ENCODE measurements around the gene LRRFIP1.
A peak's percentile ranks its signal among the peaks of the same experiment; 100 is the strongest.
"Not testable (repeated sequence)": the region's sequence is repeated elsewhere in the genome, so short reads cannot be mapped to it uniquely, and the experiment has no call there.

Gene LRRFIP1, protein sequence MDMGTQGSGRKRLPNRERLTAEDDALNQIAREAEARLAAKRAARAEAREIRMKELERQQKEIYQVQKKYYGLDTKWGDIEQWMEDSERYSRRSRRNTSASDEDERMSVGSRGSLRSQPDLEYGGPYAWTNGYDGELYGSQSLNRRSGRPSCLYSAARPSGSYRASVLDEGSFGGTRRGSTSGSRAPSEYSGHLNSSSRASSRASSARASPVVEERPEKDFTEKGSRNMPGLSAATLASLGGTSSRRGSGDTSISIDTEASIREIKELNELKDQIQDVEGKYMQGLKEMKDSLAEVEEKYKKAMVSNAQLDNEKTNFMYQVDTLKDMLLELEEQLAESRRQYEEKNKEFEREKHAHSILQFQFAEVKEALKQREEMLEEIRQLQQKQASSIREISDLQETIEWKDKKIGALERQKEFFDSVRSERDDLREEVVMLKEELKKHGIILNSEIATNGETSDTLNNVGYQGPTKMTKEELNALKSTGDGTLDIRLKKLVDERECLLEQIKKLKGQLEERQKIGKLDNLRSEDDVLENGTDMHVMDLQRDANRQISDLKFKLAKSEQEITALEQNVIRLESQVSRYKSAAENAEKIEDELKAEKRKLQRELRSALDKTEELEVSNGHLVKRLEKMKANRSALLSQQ

DNA sequence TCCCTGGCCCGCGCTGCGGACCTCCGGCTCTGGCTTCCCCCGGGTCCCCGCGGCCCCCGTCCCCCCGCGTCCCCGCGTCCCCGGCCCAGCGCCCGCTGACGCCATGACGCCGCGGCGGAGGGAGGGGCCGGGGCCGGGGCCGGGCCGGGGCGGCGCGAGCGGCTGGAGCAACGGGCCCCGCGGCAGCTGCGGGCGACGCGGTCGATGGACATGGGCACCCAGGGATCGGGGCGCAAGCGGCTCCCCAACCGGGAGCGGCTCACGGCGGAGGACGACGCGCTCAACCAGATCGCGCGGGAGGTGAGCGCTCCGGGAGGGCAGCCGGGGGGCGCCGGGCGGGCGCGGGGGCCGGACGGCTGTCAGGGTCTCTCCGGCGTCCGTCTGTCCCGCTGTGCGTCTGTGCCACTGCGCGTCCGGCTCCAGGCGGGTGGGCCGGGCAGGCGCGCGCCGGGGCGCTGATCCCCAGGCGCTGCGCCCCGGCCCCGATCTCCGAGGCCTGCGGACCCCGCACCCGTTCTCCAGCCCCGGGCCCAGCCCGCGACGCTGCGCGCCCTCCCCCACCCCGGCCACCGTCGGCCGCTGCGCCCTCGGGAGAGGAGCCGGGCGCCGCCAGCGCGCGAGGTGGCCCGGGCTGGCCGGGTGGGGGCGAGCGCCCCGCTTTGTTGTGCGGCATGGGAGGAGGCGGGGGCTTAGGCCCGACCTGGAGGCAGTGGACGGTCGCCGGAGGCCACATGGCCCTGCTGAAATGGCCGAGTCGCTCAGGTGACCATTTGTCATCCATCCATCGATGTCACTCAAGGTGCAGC lies at the start of gene LRRFIP1:
Gene LRRFIP1 (plus strand): TSS at position 147 of the 806 bp plus-strand sequence. CDS start 58 bp downstream, at position 205.
- no peak for DNase-seq (ENCODE audit: low spot score)

DNA sequence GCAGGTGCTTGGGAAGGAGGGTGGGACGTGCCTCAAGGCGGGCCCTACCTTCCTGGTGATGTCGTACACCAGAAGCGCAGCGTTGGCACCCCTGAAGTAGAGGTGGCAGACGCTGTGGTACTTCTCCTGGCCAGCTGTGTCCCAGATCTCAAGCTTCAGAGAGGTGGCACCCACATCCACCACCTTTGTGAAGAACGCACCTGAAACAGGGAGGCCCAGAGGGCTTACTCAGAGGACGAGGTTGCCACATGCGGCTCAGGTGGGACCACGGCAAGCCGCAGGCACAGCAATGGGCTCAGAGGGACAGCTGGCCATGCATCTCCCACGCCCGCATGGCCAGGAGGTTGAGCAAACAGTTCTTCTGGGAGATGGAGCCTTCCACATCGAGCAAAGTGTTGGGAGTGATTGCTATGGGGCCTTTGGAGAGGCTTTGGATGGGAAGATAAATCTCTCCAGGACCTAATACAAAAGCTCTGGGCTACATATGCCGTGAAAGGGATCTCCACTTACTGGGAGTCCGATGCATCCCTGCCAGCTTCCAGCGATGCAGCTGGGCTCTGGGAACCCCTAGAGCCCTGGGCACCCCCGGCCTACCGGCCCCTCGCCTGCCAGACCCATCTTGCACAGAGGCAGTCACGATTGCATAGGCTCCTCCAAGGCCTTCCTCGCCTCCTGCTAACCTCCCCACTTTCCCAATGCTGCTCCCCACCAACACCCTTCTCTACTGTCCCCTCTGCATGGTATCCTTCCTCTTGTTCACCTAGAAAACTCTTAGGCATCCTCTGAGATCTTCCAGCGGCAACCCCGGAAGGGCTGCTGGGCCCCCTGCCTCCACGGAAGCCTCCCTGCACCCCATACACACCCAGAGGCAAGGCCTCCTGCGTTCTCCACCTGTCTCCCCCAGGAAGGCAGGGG lies 49.2 kb upstream of the LRRFIP1 start:
- DNase-seq (ENCODE audit: low spot score) = no peak

DNA sequence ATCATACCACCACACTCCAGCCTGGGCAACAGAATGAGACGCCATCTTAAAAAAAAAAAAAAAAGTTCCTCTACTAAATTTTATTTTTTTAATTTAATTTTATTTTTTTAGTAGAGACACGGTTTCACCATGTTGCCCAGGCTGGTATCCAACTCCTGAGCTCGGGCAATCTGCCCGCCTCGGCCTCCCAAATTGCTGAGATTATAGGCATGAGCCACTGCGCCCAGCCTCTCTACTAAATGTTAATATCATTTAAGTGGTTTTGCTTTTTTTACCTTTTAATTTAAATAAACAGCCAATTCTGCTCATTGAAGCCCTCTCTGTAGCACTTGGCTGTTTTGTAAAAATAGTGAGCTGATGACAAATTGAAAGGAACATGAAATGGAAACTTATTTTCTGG lies 46.1 kb upstream of the LRRFIP1 start:
- DNase-seq (ENCODE audit: low spot score) = no peak

DNA sequence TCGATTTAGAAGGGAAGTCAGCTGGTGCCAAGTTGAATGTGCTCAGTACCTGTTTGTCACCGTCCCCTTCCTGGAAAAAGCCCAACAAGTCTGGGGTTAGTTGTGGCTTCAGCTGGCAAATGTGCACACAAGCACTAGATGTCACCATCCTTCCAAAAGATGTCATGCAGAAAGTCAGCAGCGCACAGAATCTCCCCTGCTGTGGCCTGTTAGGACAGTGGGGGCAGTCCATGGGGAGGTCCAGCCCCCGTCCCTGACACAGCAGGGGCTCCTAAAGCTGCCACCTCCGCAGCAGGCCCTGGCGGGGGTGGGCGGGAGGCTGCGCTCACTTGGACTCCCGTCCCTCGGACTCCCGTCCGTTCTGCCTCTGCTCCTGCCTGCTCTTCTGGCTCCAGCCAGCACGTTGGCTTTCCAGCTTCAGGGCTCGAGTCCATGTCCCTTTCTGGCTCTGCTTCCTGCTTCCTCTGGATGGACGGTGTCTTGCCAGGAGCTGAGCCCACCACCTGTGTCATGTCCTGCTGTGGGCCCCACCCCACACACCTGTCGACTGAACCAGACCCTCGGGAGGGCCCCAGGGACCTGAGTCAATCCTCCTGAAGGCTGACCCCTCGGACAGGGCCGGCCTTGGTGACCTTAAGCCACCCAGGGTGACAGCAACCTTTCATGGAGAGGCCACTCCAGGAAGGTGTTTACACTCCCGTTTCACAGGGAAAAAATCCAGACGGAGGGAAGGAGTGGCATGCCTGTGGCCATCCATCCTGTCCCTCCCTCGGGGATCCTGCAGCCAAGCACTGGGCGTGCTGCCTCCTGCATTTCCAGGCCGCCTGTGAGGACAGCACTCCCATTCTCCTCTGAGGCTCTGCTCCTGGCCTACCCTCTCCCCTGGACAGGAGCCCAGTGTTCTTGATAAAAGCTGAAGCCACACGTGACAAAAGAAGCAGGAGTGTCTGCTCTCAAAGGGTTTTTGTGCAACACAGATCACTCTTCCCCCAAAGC lies 45.3 kb upstream of the LRRFIP1 start:
- DNase-seq (ENCODE audit: low spot score) = peak; percentile 80

DNA sequence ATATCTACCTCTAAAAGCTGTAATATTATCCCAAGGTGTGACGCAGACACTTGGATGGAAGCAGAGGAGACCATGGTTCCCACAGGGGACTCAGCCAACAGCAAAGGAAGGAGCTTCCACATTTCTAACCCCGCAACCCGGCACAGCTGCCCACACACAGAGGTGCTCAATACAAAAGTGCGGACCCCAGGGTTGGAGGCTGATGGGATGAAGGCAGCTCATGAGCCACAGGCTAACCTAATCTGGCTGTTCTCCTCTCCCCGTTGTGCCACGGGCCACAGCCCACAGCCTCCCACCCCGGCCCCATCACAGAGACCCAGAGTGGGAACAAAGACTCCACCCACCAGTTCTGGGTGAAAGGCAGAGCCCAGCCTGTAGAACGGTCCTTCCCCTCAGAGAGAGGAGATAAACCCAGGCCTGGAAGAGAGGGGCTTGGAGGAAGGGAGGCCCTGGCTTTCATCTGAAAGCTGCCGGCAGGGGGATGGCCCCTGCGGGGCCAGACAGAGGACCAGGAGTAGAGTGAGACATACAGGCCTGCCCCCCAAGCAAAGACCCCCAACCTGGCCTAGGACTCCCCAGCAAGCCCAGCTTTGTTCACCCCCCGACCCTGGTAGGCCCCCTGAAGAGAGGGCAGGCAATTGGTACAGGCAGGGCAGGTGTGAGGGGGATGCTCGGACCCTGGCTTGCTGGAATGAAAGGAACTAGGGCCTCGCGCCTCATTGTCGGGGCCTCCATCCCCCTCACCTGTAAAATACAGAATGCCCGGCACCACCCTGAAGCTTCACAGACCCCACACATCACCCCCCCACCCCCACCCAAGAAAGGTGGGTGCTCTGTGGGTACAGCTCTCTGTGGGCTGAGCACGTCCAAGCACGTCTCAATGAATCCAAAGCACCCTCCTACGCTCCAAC lies 43.7 kb upstream of the LRRFIP1 start:
- DNase-seq (ENCODE audit: low spot score) = no peak

DNA sequence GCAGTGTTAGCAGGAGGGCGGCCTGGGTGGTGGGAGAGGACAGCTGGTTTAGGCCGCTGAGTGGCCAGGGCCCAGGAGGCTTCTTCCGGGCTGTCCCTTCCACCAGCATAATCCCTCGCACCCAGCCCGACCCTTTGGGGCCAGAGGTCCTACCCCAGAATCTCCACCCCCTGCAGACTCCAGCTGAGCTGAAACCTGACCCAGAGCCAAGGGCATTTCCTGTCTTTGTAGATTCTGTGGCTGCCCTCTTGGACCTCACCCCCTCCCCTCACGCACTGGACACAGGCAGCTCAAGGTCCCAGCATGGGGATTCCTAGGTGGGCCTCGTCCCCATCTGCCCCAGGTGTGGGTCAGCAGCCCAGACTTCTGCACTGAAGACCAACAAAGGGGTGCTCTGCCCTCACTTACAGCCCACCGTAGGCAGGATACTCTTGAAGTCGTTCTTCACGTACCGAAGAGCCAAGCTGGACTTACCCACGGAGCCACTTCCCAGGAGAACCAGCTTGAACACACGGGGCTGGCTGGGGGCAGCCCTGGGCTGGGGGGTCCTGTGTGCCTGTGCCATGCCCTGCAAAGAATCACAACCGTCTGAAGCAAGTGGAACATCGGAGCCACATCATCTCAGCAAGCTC lies 41.7 kb upstream of the LRRFIP1 start:
- DNase-seq (ENCODE audit: low spot score) = no peak

DNA sequence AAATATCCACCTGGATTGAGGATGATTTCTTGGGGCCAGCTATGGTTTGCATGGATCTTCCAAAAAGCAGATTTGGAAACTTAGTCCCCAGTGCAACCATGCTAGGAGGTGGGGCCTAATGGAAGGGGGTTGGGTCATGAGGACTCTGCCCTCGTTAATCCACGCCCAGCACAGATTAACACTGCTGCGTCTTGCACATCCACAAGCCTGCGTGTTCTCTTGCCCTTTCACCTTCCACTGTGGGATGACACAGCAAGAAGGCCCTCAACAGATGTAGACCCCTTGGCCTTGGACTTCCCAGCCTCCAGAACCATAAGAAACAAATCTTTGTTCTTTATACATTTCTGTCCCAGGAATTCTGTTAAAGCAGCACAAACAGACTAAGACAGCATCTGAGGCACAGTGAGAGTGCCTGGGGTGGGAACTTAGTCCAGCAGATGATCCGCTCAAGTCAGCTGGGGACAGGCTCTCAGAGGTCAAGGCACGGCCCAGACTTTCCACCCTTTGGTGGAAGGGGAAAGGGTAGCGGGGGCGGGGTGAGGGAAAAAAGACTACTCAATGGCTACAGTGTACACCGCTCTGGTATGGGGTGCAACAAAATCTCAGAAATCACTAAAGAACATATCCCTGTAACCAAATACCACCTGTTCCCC lies 39.2 kb upstream of the LRRFIP1 start:
- no peak for DNase-seq (ENCODE audit: low spot score)

DNA sequence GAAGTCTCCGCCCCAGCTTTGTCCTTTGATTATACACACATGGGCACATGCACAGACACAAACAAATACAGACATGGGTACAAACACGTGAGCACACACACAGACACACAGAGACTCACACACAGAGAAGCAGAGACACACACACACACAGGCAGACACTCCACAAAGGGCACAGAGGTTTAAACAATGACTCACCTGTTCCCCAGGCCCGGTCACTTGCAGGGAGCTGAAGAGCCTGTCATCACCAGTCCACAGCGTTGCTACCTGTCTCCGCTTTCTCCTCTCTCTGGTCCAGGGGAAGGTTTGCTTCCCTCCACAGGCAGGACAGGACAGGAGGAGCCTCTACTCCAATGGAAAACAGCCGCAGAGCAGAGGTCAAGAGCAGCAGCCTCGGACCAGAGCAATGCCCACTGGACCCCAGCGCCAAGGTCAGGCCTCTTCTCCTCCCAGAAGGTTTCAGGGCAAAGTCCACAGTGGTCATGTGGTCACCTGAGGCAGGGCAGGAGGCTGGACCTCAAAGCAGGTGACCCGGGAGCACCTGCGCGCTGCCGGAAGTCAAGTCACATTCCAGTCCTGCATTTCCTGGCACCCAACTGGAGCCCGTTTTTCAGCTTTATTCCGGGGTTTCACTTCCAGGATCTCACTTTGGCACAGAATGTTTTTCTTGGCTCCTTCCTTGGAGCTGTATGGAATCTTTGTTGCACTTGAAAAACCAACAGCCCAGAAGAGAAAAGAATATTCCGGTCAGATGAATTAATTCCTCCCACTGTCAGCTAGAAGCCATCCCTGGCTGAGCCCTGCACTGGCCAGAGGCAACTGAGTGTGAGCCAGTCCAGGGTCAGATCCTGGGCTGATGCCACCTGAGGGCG lies 36.9 kb upstream of the LRRFIP1 start, which contains the start of gene RAB17:
Gene RAB17 (minus strand): TSS at position 463 of the 869 bp plus-strand sequence. CDS start 4,580 bp downstream, outside the sequence.
- no peak for DNase-seq (ENCODE audit: low spot score)

DNA sequence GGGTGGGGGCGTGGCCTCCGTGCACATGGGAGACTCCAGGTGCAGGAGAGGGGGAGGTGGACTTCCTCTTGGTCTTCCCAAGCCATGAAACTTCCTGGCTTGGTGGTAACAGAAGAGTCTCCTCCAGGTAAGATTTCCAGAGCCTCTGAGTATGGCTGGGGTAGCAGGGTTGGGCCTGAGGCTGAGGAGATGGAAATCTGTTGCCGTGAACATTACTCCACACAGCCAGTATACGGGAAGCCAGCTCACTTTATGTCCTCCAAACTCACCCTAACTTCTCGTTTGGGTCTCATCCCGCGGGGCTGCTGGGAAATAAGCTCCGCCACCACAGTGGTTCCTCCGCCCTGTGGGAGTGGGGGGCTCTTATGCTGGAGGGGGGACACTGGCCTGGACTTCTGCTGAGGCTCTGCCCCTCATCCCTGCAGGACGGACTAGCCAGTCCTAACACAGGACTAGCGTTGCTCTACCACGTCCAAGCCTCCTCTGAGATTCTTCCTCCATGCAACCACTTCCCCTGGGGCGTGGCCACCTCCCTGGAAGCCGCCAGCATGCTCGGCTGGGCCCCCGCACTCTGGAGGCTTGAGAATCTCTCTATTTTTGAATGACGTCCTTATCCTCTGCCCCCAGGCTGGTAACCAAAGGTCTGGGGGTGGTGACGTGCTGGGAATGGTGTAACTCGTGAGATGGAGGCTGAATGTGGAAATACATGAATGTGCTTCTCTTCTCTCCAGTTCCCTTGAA lies 36.1 kb upstream of the LRRFIP1 start:
- DNase-seq (ENCODE audit: low spot score) = no peak

DNA sequence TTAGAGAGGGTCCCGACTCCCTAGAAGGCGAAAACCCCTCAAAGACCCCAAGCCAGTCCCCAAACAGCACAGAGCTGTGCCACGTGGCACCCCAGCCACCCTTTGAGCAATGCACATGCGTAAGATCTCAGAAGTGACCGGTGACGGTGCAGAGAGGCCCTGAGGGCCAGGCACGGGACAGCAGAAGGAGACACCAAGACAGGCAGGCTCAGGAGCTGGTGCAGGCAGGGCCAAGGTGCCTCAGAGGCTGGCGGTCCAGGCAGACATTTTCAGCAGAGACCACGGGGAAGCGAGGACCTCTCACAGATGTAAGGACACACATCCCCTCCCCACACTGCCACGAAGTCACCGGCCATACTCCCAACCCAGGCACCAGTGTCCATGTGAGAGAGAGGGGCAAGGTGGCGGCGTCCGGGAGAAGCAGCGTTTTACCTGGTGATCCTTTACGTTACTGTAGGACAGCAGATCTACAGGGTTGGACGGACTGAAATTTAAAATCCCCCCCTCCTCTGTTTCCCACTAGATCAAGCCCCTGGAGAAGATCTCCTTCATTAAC lies 34.9 kb upstream of the LRRFIP1 start:
- DNase-seq (ENCODE audit: low spot score) = no peak

DNA sequence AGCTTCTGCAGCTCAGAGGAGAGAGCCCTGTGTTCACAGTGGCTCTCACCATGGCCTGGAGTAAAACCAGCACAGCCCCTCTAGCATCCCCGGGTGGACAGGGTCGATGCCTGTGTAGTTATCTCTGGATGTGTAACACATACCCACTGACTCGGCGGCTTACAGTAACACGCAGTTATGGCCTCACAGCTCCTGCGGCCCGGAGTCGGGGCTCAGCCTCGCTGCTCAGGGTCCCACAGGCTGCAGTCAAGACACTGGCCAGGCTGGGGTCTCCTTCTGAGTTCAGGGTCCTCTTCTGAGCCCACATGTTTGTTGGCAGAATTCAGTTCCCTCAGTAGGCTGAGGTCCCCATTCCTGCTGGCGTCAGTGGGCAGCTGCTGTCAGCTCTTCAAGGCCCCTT lies 34.4 kb upstream of the LRRFIP1 start:
- no peak for DNase-seq (ENCODE audit: low spot score)

DNA sequence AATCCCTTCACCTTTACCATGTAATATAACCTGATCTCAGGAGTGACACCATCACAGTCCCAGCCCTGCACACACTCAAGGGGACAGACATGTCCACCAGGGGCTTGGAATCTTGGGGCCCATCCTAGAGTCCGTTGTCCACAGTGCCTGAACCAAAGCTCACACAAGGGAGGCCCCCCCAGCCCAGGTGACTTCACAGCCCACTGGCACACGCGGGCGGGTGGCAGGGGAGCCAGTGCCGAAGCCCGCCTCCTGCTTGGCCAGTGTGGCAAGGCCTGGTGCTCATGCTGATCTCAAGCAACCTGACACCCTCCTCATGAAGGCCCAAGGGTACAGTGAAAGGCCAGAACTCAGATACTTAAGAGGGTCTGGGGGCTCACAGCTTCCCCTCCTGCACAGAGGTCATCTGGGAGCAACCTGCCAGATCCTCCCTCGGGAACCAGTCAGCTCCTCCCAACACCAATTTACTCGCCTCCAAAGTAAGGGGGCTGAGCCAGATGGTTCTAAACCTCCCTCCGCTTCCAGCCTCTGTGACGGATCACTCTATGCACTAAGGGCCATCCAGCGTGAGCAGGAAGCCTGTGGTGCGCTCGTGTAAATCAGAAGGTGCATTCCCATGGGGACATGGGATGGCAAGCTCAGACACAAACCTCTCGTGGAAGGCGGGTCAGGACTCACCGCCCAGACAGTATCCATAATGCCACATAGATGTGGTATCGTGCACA lies 33.6 kb upstream of the LRRFIP1 start:
- no peak for DNase-seq (ENCODE audit: low spot score)

DNA sequence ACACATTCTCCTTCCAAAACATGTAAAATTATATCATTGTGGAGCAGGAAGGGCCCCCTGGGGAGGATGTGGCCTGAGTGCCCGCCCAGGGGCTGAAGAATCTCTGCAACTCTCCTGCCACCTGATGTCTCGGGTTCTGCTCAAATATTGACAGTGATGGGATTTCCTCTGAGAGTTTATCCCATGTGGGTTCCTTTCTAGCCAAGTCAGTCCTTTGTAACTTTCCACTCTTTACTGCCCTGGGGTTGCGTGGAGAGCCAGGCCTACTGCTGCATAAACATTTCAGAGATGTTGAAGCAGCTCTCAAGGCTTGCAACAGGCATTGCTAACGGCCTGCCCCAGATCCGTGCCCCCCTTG lies 32.9 kb upstream of the LRRFIP1 start:
- DNase-seq (ENCODE audit: low spot score) = no peak

DNA sequence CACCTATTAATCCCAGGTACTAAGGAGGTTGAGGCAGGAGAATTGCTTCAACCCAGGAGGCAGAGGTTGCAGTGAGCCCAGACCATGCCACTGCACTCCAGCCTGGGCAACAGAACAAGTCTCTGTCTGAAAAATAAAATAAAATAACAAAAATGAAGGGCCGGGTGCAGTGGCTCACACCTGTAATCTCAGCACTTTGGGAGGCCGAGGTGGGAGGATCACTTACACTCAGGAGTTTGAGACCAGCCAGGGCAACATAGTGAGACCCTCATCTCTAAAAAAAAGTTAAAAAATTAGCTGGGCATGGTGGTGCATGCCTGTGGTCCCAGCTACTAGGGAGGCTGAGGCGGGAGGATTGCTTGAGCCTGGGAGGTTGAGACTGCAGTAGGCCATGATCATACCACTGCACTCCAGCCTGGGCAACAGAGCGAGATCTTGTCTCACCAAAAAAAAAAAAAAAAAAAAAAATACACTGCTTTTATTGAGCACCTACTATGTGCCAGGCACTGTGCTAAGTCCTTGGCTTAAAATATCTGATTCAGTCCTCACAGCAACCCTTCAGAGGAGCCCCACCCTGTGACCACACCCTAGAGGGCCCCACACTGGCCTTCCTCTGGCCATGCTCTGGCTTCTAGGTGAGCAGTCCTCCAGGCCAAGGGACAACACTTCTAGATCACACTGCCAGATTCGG lies 31.4 kb upstream of the LRRFIP1 start:
- DNase-seq (ENCODE audit: low spot score) = not testable (repeated sequence)

All from Ammon's horn (tissue), 1 donor.